Panc1 (cell line): Measurements from ENCODE around the gene ZNF783.

Source experiments
- TF ChIP-seq, protein P1 (sequence below), 2 experiments: IDR thresholded peaks; 2 replicates each; pipeline ENCODE4 v1.6.1; 2011 to 2012; ENCODE audit warnings: low read depth in 2 of 2, control low read depth in 1 of 2, low read length in 1 of 2, mild to moderate bottlenecking in 1 of 2, moderate library complexity in 1 of 2; ENCODE audit not compliant: insufficient read depth in 1 of 2
- TF ChIP-seq, protein P2 (sequence below): fragments of 450-650 bp; IDR thresholded peaks from 2 replicates; pipeline ENCODE4 v1.5.1; 2017; ENCODE audit warnings: mild to moderate bottlenecking

DNA sequence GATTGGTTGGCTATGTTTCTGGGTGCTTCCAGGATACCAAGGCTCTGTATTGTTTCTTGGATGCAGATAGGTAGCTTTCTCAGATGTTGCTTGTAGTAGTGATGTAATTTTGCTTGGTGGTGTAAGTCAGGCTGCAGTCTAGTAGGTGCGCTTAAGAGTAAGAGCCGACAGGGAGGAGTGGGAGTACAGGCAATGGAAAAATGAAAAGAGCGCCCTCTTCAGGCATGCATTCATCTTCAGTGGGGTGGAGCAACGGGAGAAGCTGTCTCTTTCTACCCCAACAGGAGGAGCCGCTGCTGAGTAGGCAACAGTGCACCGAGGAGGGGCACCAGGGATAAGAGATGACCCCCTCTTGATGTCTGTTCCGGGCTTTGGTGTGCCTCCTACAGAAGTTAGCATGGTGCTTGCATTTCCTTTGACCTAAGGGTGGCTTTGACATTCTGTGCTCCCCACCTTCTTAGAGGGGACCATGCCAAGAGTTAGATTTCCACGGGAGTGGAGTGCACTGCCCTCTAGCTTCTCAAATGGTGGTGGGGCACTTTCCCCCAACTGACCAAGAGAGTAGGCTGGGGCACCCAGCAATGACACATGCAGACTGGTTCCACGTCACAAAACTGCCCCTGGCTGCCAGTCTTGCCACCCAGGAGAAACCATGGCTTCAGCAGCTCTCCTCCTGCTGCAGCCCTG lies 56.1 kb downstream of the ZNF783 start:
- TF ChIP-seq, protein P1, sequence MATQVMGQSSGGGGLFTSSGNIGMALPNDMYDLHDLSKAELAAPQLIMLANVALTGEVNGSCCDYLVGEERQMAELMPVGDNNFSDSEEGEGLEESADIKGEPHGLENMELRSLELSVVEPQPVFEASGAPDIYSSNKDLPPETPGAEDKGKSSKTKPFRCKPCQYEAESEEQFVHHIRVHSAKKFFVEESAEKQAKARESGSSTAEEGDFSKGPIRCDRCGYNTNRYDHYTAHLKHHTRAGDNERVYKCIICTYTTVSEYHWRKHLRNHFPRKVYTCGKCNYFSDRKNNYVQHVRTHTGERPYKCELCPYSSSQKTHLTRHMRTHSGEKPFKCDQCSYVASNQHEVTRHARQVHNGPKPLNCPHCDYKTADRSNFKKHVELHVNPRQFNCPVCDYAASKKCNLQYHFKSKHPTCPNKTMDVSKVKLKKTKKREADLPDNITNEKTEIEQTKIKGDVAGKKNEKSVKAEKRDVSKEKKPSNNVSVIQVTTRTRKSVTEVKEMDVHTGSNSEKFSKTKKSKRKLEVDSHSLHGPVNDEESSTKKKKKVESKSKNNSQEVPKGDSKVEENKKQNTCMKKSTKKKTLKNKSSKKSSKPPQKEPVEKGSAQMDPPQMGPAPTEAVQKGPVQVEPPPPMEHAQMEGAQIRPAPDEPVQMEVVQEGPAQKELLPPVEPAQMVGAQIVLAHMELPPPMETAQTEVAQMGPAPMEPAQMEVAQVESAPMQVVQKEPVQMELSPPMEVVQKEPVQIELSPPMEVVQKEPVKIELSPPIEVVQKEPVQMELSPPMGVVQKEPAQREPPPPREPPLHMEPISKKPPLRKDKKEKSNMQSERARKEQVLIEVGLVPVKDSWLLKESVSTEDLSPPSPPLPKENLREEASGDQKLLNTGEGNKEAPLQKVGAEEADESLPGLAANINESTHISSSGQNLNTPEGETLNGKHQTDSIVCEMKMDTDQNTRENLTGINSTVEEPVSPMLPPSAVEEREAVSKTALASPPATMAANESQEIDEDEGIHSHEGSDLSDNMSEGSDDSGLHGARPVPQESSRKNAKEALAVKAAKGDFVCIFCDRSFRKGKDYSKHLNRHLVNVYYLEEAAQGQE (IDR thresholded peaks at IDR 0.05; ENCODE audit: insufficient read depth in 1 of 2, low read depth in 2 of 2, low read length in 1 of 2), result no peak
- TF ChIP-seq, protein P2, sequence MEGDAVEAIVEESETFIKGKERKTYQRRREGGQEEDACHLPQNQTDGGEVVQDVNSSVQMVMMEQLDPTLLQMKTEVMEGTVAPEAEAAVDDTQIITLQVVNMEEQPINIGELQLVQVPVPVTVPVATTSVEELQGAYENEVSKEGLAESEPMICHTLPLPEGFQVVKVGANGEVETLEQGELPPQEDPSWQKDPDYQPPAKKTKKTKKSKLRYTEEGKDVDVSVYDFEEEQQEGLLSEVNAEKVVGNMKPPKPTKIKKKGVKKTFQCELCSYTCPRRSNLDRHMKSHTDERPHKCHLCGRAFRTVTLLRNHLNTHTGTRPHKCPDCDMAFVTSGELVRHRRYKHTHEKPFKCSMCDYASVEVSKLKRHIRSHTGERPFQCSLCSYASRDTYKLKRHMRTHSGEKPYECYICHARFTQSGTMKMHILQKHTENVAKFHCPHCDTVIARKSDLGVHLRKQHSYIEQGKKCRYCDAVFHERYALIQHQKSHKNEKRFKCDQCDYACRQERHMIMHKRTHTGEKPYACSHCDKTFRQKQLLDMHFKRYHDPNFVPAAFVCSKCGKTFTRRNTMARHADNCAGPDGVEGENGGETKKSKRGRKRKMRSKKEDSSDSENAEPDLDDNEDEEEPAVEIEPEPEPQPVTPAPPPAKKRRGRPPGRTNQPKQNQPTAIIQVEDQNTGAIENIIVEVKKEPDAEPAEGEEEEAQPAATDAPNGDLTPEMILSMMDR, result peak; percentile 34
